HG02885 (cell line): ENCODE results near the gene PTPRE.

ENCODE experiments used
- ATAC-seq: cut with Tn5 transposase; IDR thresholded peaks from one replicate; pipeline ENCODE4 v1.9.1; 2021; ENCODE audit warnings: mild to moderate bottlenecking; ENCODE audit not compliant: unreplicated experiment, poor library complexity

Gene PTPRE

GRCh38 chr10:128103229-128103714 is 196.4 kb downstream of the PTPRE start:
- ATAC-seq: no peak

DNA sequence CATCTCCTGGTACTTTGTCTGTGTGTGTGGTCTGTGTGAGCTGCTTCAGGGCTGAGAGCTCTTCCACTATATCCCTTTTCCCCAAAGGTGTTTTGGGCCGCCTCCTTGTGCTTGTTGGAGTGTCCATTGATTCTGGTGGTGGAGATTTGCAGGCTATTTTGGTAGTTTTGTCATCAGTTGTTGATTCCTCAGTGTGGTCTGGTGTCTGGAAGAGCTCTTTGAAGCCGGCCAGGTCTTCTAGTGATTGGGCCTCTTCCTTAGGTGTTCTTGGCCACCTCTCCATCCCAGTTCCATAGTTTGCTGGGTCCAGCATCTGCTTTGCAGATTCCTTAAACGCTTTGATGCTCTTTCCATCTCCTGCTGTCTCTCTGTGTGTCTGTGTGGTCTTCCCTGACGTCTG is 198.5 kb downstream of the PTPRE start:
- ATAC-seq: no peak

- ATAC-seq: no peak
Measured at GRCh38 chr10:128109707-128110106, 202.8 kb downstream of the PTPRE start.

- no peak for ATAC-seq
Measured at GRCh38 chr10:128110339-128110738, 203.4 kb downstream of the PTPRE start.

DNA sequence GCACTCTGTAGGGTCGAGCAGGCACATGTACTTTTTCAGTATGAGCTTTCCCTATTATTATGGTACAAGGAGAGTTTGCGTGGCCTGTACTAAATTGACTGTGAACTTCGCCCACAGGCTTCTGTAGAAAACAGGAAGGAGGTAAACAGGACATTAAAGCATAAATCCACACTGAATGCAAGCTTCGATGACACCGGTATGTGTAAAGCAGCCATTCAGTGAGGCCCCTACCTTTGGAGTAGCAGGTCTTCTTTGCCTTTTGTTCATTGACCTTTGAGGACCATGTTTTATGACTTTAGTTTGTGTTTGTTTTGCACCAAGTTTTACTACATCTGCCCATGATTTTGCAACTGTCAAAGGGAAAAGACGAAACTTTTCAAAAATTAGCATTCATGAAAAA is 204.8 kb downstream of the PTPRE start:
- no peak for ATAC-seq

DNA sequence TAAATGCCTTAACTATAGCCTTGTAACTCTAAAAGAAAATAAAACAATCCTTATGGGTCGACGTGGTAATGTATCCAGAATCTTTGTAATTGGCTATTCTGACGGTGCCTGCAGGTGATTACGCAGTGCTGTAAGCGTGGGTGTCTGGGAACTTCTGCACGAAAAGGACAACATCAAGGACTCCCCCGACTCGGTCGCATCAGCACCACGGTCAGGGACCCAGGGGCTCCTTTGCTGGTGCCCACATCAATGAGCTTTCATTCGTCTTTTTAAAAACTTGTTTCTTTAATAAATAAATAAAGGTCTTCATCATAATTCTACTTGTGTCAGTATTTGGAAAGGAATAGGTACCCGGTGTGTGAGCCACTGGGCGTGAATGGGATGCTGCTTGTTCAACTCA is 206.1 kb downstream of the PTPRE start:
- ATAC-seq: no peak

DNA sequence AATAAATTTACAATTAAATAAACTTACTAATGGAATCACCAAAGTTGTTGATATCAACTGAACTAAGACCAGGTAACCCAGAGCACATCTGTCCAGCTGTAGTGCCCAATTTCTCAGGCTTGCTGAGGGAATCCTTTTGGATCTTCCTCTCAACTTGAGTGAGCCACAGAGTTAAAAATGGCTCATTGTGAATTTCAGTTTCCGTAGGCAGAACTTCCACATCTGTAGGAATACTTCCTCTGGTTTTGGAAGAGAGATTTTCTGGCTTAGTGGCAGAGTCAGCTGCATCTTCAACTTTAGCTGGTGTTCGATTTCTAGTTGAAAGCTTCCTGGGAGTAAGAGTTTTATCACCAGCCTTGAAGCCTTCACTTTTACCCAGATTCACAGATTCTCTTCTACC is 208.0 kb downstream of the PTPRE start:
- no peak for ATAC-seq

- ATAC-seq: no peak
Measured at GRCh38 chr10:128115356-128115755, 208.5 kb downstream of the PTPRE start.

DNA sequence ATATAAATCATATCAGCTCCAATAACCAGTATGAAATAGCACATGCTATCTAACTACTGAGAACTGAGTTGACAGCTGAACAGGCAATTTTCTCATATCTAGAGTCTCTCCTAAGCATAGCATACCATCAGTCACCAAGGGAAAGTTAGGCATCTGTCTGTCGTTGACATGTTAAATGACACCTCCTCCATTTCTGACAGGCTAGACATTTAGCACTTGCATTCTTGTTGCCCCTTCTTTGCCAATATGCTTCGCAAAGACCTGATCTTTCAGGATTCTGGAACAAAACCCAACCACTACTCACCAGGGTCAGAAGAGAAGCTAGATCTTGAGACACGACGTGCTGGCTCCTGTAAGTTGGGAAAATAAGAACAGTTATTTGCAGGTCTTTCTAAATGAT is 209.3 kb downstream of the PTPRE start:
- ATAC-seq: no peak

DNA sequence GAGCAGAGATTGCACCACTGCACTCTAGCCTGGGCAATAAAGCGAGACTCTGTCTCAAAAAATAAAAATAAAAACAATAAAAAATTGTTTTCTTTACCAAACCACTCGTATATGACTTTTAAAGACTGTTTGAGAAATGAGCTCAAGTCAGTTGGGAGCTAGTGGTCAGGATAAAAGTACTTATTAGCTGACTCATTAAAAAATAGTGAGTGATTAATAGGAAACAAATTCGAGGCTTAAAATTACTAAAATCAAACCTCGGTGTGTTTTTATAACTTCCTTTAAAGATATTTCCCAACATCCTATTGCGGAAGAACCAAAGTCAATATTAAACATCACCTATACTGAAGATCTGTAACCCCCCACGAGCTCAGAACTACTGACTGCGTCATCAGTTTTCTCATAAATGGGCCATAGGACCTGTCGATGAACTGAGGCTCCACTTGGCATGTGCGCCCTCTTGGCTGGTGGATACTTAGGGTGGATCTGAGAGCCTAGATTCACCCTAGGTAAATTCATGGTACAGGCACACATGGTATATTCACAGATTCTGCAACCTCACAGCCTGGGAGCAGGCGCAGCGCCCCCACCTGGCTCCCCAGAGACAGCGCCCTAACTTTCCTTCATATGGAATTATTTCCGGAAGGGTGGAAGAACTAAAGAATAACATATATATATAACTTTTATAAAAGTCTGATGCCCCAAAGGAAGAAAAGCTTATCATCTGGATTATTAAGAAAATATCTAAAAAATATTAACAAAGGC is 210.1 kb downstream of the PTPRE start:
- ATAC-seq: no peak

- no peak for ATAC-seq
Measured at GRCh38 chr10:128121750-128122412, 215.0 kb downstream of the PTPRE start.

- no peak for ATAC-seq
Measured at GRCh38 chr10:128122931-128123330, 216.0 kb downstream of the PTPRE start.

GRCh38 chr10:128123846-128124245 is 216.9 kb downstream of the PTPRE start:
- no peak for ATAC-seq

GRCh38 chr10:128124813-128125403 is 218.0 kb downstream of the PTPRE start:
- ATAC-seq: no peak

DNA sequence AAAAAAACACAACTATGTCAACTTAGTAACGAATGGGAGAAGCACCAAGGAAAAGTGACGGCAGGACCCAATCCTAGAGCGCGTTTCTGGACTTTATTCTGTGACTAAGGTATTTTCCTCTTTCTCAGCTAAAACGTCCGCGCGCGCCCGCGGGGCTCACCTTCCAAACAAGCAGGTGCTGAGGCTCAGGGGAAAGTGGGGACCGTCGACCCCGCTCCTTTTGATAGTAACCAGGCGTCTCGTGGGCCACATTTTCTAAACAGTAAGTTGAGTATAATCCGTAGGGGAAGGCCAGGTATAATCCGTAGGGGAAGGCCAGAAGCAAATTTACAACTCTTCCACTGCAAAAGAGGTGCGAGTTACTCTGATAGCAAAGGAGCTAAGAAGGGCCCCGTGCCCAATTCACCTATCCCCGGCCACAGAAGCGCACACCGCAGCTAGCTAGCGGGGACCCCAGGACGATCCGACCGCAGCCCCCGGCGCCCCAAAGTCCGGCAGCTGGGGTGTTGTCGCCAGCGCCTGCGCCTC is 218.6 kb downstream of the PTPRE start:
- ATAC-seq: no peak

- peak; percentile 76 for ATAC-seq
Measured at GRCh38 chr10:128125944-128126764, 219.3 kb downstream of the PTPRE start, which contains the start of gene MKI67. Gene MKI67, minus strand, starts transcription at chr10:128126423. Its CDS starts 756 bp downstream, at chr10:128125667.

- no peak for ATAC-seq
Measured at GRCh38 chr10:128128582-128128981, 221.7 kb downstream of the PTPRE start.

DNA sequence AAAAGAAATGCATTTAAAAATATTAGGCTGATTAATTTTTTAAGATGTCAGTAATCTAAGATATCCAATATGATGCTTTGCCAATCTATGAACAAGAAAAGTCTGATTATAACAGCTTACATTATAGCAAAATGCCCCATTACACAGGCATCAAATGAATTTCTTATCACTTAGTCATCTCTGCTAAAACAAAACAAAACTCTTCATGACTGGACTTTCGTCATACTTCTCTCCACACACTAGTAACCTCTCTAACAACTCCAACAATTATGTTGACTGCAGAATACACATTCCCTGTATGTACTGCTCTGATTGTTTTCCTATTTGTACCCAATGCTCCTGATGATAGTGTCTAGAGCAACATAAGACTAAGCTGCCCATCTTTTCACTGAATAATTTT is 223.1 kb downstream of the PTPRE start:
- ATAC-seq: no peak
